GM12872 (cell line): ENCODE results near the gene NTMT1.

ENCODE experiments used
- TF ChIP-seq, protein P1 (sequence below): IDR thresholded peaks from 3 replicates; pipeline ENCODE4 v1.5.1; 2011; ENCODE audit warnings: low read depth, mild to moderate bottlenecking, low read length, moderate library complexity; ENCODE audit not compliant: insufficient read depth

The NTMT1 gene

DNA sequence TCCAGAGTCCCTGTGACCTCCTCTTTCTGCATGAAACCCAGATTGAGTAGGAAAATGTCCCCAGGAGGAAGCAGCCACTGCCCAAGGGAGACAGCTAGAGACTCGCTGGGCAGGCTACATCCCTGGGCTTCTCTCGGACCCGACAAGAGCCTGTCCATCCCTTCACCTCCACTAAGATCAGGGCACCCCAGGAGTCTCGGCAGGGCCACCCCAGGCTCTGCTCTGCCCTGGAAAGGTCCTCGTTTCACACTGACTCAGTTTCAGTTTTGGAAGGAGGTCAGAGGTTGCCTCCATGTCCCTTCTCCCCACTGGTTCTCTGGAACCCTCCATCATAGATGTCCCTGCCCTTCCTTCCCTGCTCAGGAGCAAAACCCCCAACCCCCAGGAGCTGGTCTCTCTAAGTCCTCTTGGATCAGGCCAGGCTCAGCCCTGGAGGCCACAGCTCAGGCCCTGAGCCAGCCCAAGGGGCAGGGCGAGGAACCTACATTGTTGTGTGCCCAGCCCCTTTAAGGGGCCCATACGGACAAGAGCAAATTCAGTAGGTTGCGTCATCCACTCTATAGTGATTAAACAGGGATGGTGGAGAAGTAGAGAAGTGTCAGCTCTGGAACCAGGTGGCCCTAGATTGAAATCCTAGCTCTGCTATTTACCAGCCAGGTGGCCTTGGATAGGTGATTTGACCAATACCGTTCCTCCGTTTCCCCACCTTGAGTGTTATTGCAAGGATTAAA, 42.5 kb upstream of the NTMT1 start:
- TF ChIP-seq, protein P1, sequence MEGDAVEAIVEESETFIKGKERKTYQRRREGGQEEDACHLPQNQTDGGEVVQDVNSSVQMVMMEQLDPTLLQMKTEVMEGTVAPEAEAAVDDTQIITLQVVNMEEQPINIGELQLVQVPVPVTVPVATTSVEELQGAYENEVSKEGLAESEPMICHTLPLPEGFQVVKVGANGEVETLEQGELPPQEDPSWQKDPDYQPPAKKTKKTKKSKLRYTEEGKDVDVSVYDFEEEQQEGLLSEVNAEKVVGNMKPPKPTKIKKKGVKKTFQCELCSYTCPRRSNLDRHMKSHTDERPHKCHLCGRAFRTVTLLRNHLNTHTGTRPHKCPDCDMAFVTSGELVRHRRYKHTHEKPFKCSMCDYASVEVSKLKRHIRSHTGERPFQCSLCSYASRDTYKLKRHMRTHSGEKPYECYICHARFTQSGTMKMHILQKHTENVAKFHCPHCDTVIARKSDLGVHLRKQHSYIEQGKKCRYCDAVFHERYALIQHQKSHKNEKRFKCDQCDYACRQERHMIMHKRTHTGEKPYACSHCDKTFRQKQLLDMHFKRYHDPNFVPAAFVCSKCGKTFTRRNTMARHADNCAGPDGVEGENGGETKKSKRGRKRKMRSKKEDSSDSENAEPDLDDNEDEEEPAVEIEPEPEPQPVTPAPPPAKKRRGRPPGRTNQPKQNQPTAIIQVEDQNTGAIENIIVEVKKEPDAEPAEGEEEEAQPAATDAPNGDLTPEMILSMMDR = no peak

DNA sequence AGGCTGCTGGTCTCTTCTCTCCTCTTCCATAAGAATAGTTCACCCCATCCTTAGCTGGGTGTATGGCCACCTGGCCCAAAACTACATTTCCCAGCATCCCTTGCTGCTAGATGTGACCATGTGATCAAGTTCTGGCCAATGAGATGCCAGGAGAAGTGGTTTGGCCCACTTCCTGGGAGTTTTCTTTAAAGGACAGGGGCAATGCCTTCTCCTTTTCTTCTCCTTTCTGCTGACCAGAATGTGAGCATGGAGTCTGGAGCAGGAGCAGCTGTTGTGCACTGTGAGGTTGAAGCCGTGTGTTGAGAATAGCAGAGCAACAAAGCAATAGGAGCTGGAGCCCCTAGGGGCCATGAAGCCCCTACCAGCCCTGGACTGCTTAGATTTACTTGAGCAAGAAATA, 41.8 kb upstream of the NTMT1 start:
- TF ChIP-seq, protein P1 = no peak

DNA sequence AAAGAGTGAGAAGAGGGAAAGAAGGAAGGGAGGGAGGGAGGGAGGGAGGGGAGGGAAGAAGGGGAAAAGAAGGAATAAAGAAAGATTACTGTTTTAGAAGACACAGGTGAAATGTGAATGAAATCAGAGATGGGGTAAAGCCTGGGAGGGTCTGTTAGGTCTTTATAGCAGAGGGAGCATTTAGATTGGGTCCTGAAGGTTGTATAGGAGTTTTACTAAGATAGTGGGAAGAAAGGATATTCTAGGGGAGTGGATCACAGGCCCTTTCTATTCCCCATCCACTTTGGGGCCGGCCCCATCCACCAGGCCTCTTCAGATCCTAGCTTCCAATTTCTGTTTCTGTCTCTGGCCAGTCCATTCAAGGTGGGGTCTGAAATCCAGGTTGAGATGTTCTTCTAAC, 40.6 kb upstream of the NTMT1 start:
- TF ChIP-seq, protein P1 = no peak

DNA sequence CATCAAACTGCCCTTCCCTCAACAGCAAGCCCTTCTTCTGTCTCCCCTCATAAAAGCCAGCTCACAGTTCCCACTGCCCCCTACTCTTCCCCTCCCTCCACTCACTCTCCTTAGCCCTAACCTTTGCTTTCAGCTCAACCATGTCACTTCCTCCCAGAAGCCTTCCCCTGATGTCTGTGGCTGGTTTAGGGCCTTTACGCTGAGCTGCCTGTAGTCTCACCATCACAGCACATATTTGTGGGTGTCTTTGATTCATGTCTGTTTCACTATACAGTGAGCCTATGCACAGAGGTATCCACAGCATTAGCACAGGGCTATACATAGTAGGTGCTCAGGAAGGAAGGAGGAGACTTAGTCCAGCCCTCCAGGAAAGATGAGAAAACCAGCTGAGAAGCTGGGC, 39.7 kb upstream of the NTMT1 start:
- TF ChIP-seq, protein P1 = peak; percentile 16; the same call in 1 of the 3 replicates

DNA sequence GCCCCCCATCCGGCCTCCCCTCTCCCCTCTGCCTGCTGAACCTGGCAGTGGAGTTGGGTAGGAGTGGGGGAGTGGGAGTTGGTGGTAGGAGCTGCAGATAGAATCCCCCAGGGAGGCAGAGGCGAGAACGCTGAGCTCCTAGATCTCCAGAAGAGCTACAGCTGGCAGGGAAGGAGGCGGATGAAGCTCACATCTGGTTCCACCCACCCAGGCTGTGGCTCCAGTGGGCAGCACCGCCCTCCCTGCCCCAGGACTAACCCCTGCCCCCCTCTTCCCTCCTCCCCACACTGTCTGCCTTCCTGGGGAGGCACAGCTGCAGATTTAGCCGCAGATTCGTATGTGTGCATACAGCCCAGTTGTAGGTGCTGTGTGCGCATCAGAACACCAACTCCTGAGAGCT, 39.3 kb upstream of the NTMT1 start:
- TF ChIP-seq, protein P1 = no peak

DNA sequence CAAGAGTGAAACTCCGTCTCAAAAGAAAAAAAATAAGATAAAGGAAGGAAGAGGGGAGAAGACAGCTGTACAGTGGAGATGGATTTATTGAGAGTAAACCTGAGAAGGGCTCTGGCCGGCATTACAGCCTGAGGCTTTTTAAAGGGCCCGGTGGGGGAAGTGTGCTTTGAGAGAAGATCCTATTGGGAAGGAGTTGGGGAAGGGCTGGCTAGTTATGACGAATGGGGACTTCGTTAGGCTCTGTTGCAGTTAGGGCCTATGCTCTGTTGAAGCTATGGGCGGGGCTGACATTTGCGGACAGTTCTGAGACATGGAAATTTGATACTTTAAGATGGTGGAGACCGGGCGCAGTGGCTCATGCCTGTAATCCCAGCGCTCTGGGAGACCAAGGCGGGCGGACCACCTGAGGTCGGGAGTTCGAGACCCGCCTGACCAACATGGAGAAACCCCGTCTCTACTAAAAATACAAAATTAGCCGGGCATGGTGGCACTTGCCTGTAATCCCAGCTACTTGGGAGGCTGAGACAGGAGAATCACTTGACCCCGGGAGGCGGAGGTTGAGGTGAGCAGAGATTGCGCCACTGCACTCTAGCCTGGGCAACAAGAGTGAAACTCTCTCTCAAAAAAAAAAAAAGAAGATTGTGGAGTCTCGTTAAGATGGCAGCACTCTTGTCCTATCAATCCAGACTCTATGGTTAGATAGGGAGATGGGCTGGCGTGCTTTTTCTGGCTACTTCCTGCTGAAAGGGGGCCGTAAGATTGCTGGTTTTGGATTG, 38.3 kb upstream of the NTMT1 start:
- TF ChIP-seq, protein P1 = no peak

DNA sequence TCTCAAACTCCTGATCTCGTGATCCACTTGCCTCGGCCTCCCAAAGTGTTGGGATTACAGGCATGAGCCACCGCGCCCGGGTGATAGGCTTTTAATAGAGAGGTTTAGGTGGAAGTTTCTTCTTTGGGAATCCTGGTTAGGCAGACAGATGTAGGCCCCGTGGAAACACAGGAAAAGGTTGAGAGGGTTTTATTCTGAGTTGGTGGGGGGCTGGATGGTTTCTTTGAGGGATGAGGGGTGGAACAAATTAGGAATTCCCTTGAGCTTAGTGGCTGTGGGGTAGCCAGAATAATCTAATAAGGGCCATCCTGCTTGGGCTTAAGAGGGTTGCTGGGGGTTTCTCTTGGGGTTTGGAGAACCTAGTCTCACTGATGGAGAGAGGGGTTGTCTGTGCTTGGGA, 35.5 kb upstream of the NTMT1 start:
- TF ChIP-seq, protein P1 = no peak
